Stimulated activated CD8-positive, alpha-beta memory T cell treated with anti-CD3 and anti-CD28 coated beads, Interleukin-7, amount 100 ng/mL, for 48 hours (primary cell): ENCODE results near the gene C19orf81.
A peak's percentile ranks its signal among the peaks of the same experiment; 100 is the strongest.

Experiments
- DNase-seq, 2 donors: peaks; one replicate each; pipeline ENCODE4 v3.0.0-alpha.2; 2020; ENCODE audit warnings: low read depth in 1 of 2; ENCODE audit errors: extremely low read depth in 1 of 2

C19orf81 gene

DNA sequence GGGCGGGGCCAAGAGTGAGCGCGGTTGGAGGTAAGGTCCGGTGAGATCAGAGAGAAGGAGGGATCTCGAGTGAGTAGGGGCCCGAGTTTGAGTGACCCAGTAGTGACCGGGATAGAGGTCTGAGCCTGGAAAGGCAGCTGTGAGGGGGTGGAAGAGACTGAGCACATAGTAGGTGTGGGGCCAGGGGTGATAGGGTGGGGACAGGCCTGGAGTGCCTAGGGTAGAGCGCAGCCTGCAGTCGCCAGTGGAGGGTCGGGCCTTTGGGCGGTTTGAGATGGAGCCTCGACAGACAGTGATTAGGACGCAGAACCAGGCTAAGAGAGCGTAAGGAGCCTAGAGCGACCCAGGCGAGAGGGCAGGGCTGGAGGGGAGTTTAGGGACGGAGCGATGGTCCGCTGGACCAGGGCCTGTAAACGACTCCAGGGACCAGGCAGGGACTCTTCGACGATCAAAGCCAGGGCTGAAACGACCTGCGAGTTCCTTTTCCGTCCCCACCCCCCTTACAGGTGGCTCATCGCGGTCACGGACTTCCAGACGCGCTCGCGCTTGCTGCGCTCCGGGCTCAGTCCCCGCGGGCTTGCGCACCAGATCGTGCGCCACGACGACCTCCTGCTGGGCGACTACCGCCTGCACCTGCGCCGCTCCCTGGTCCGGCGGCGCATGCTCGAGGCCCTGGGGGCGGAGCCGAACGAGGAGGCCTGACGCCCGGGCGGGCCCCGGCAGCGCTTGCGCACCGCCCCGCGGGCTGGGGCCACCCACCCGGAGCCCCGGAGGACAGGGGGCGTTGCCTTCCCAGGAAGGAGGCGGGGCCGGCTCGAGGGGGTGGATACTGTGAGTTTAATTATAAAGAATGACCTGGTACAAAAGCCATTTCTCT lies 9.4 kb downstream of the C19orf81 start:
- peak; percentile 59 to 71 for DNase-seq

DNA sequence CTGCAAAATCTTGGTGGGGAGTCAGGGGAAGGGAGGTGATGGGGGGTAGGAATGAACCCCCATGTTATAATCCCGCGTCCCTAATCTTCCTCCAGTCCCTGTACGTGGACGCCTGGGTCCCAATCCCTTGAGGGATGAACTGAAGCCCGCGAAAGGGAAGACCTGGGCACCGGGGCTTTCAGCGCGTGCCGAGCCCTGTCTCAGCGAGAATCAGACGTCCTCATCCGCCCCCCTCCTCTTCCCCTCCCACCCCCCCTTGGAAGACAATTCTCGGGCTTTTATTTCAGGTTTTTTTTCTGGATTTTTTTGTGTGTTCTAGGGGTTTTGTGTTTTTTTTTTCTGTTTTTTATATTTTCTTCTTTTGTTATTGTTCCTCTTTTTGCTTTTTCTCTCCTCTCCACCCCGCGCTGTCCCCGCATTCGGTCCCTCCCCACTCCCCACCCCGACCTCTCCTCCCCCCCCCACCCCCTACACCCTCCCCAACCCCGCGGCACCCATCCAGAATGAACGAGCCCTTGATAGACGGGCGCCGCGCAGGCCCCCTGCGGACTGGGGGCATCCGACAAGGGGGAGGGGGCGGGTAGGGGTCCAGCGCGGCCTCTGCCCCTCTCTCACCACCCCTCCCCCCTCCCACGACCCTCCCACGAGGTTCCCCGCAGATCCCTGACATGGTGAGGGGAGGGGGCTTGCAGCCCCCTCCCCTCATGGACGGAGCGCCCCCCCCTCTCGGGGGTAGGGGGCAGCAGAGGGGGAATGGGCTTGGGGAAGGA lies 10.3 kb downstream of the C19orf81 start:
- no peak for DNase-seq

DNA sequence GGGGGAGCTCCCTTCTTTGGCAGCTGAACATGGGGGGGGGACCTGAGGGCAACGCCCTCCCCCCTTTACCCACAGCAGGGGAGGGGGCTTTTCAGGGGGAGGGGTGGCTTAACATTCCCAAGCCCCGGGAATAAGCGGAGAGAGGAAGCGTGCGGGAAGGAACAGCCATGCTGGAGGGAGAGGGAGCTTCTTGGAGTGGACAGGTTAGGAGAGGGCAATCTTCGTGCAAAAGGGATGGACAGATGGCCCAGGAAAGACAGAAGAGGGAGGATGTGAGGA lies 10.8 kb downstream of the C19orf81 start:
- DNase-seq = no peak

GRCh38 chr19:50661023-50661422 lies 11.8 kb downstream of the C19orf81 start:
- DNase-seq = no peak

DNA sequence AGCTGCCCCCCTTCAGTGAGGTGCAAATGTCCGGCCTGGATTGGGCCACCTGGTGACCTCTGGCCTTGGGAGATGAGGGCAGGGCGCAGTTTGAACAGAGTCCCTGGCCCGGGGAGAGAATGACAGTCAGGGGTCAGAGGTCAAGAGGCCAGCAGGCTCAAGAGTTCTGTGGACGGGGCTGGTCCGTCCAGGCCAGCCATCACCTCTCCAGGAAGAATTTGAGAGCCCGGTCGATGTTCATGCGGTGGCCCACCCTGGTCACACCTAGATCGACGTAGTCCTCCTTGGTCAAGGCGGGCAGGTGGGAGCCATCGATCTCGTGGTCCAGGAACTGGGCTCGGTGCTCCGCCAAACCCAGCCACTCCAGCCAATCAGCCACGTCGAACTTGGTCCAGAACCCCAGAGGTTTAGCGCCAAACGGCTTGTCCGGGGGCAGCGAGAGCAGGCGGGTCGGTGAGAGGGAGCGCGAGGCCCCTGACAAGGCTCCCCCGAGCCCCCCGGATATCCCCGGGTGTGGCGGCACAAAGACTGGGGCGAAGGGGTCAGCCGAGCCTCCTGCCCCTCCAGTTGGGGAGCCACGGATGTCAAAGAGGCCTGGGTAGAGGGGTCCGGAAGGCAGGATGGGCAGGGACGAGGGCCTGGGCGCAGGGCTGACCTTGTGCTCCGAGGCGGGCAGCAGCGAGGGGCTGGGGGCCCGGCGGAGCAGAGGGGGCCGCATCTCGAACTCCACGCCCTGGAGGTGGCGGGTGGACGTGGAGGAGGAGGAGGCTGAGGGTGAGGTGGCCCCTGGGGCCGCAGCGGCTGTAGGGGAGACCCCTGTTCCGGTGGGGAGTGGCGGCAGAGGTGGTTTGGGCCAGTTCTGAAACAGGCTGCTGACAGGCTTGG lies 12.8 kb downstream of the C19orf81 start:
- DNase-seq = no peak

DNA sequence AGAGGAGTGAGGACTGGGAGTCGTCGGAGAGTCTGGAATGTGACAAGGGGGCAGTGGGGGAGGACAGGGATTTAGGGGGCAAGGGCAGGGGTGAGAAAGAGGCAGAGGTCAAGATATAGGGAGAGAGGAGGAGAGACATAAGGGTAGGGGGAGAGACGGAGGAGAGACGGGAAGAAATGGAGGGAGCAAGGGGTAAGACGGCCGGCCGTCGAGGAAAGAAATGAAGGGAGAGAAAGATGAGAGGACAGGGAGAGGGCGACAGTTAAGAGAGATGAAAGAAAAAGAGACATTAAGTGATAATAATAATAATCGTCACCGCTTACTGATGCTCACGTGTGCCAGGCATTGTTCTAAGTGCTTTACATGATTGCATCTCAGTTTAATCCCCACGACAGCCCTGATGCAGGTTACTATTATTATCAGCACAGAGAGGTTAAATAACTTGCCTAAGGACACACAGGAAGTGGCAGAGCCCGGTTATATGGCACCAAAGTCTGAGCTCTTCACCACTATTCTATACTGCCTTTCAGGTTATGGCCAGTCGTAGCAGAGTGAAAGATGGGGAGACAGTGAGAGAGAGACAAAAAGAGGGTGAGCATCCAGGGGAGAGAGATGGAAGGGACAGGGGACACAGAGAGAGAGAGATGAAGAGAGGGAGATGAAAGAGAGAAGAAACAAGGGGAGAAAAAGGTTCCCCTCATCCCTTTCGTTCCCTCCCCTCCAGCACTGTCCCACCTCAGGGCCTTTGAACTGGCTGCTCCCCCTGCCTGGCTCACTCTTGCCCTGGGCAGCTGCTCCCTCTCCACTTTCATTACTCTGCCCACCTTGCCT lies 13.6 kb downstream of the C19orf81 start:
- DNase-seq = no peak

DNA sequence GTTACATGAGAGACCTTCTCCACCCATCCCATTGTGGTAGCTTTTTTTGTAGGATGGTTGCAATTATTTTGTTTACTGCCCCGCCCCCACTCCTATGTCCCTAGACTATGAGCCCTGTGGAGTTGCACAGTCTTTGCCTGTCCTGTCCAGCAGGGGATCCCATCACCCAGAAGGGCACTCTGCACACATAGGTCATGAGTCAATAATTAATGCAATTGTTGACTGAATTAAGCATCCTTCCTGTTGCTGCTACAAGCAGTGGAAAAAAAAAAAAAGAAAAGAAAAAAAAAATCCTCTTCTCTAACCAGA lies 14.2 kb downstream of the C19orf81 start:
- DNase-seq = no peak

GRCh38 chr19:50664204-50664603 lies 15.0 kb downstream of the C19orf81 start:
- no peak for DNase-seq

DNA sequence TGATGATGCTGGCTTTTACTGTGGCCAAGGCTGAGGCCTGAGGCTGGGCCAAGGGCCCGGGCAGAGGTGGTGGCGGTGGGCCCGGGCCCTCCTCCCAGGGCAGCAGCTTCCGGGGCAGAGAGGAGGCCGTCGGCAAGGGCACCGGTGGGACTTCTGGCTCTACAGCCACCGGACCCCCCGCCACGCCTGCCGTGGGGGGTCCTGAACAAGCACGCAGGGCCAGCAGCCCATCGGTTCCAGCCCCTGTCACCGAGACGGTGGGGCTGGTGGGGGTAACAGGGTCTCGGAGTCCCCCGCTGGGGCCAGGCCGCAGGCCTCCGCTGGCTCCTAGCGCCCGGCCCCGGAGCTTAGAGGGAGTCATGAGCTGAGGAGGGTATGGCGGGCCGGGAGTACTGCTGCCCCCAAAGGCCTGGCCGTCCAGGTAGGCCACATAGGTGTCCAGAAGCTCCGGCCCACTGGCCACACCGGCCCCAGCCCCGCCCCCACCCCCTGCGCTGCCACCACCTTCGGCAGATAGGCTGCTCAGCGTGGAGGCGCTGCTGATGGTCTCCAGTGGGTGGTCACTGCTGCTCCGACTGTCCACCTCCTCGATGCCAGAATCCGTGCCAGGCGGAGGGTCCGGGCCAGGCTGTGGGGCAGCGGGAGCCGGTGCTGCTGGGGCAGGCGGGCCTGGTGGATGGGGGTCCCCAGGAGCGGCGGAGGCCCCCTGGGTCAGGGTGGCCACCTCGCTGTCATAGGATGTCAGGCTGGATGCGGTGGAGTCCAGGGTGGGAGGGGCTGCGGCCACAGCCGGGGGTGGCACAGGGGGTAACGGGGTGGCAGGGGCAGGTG lies 17.3 kb downstream of the C19orf81 start:
- no peak for DNase-seq

- no peak for DNase-seq
Measured at GRCh38 chr19:50667177-50667758, 18.0 kb downstream of the C19orf81 start.

- DNase-seq = no peak
Measured at GRCh38 chr19:50667759-50668231, 18.6 kb downstream of the C19orf81 start.

DNA sequence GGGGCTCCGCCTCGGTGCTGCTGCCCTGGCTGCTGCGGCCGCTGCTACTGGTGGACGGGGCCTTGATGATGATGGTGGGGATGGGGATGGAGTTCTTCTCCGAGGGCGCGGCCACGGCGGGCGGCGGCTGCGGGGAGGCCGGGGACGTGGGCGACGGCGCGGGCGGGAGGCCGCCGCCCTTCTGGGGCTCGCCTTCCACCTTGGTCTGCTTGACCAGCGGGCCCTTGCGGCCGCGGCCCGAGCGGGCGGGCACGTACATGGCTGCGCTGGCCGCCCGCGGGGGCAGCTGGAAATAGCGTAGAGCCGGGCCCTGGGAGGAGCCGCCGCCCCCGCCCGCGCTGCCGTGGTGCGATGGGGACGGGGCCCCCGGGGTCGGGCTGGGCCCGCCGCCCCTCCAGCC lies 19.2 kb downstream of the C19orf81 start:
- no peak for DNase-seq

DNA sequence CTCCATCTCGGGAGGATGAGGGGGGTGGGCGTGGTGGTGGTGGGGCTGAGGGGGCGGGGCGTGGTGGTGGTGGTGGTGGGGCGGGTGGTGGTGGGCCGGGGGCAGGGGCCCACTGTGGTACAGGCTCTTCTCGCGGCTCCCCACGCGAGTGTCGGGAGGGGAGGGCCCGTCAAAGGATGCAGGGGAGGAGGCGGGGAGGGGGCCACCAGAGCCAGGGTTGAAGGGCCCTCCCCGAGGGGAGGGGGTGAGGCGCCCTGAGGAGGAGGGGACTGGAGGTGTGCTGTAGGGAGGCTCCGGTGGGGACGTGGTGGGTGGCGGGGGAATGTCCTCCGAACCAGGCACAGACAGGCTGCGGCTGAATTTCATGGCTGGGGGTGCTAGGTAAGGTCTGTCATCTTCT lies 19.6 kb downstream of the C19orf81 start:
- no peak for DNase-seq

DNA sequence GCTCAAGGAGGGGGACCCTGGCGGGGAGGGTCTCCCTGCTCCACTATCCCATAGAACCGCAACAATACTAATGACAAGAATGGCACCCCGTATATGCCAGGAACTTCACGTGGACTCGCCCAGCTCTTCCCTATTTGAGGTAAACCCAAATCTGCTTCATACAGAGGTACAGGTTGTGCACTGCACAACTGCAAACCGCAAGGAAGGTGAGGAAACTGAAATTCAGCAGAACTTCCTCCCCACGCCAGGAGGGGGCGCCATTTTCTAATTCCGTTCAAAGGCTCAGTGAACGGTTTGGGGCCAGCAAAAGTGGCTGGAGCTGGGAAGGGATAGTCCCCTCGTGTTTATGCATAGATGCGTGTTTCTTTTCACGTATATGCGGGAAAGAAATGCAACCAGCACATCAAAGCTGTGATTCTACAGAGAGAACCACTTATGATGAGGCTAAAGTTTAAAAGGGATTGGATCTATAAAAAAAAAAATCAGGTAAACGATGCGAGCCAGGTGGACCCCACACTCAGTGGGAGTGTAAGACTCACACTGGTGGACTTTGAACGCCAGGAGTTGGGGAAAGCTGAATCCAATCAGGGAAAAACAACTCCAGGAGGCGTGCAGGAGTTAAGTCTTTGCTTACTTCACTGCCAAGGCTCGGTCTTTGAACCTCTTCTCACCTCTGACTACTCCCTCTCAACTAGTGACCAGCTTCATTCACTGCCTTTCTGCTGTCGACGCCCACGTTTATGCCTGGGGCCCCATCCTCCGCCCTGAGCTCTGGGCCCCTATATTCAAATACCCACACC lies 20.3 kb downstream of the C19orf81 start:
- DNase-seq = peak in 1 of 2 donors; percentile 9

- no peak for DNase-seq
Measured at GRCh38 chr19:50670102-50670380, 20.8 kb downstream of the C19orf81 start.

DNA sequence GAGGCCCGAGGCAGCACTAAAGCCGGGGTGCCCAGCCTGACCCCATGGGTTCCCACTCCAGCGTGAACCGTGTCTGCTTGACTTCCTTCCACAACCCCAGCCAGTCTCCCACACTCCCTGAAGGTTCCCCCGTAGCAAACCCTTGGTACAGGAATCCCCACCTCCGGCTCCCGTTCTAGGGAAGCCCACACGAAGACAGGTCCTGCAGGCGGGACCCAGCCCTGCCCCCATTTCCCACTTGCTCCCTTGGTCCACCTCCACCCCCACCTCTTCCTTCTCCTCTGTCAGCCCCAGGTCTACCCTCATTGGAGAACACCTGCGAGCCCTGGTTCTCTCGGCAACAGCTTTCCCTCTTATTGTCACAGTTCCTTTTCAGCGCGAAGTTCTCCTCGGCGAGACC lies 23.9 kb downstream of the C19orf81 start:
- no peak for DNase-seq

- DNase-seq = no peak
Measured at GRCh38 chr19:50676625-50677197, 27.5 kb downstream of the C19orf81 start.

DNA sequence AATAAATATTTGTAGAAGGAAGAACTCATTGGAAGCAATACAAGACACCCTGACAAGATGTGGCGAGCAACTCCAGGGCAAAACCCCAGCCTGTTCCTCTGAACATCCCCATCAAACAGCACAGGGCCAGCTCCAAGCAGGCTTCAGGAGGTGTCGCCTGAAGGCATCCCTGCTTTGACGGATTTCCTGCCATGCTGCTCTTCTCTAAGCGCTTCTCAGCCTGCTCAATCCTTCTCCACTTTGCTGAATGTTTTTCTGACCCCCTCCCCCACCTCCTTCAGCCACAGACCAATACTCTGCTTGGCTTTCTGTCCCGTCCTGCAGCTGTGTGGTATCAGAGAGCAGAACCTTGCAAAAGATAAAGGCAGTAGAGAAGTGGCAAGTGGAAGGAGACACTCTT lies 28.4 kb downstream of the C19orf81 start:
- no peak for DNase-seq
